IPS-NIHi11 (cell line): Measurements from ENCODE around the gene DCST2.

Source experiments
- DNase-seq: peaks from one replicate; pipeline ENCODE4 v3.0.0; 2012; ENCODE audit warnings: mixed read lengths, low spot score

Gene DCST2

GRCh38 chr1:154975409-154976059 lies 58.0 kb downstream of the DCST2 start:
- no peak for DNase-seq

GRCh38 chr1:154974808-154975408 lies 58.7 kb downstream of the DCST2 start:
- DNase-seq, result peak; percentile 79

- DNase-seq, result peak; percentile 80
These were observed 59.3 kb downstream of the DCST2 start, which contains the start of gene CKS1B for GRCh38 chr1:154974102-154974807. Gene CKS1B (plus strand): TSS chr1:154974681. CDS start chr1:154974746, 65 bp downstream.

- DNase-seq, result peak; percentile 53
These were observed 60.1 kb downstream of the DCST2 start for GRCh38 chr1:154973344-154974101.

- peak; percentile 58 for DNase-seq
These were observed 60.9 kb downstream of the DCST2 start for GRCh38 chr1:154972517-154973343.

- DNase-seq, result no peak
These were observed 61.4 kb downstream of the DCST2 start for GRCh38 chr1:154972213-154972516.

GRCh38 chr1:154971341-154971998 lies 62.1 kb downstream of the DCST2 start:
- DNase-seq, result no peak

- DNase-seq, result peak; percentile 90
These were observed 62.8 kb downstream of the DCST2 start, which contains the start of gene SHC1 for GRCh38 chr1:154970631-154971340. Gene SHC1 (minus strand): TSS chr1:154970747. CDS start chr1:154970526, 221 bp downstream.

GRCh38 chr1:154969860-154970452 lies 63.6 kb downstream of the DCST2 start:
- DNase-seq, result no peak

- no peak for DNase-seq
These were observed 64.3 kb downstream of the DCST2 start for GRCh38 chr1:154969246-154969645.

GRCh38 chr1:154968731-154969130 lies 64.8 kb downstream of the DCST2 start:
- DNase-seq, result no peak
